GM10847 (cell line): ENCODE measurements around the gene ZBTB7C.

Experiments used
- POLR2A ChIP-seq: IDR thresholded peaks from 2 replicates; pipeline ENCODE4 v1.6.1; 2011; ENCODE audit not compliant: insufficient read length; ENCODE audit errors: extremely low read depth

The ZBTB7C gene

GRCh38 chr18:48330016-48330991 lies 78.9 kb downstream of the ZBTB7C start:
- TF ChIP-seq POLR2A = no peak

GRCh38 chr18:48328473-48329210 lies 80.5 kb downstream of the ZBTB7C start:
- no peak for TF ChIP-seq POLR2A

GRCh38 chr18:48326901-48327675 lies 82.1 kb downstream of the ZBTB7C start:
- TF ChIP-seq POLR2A = no peak

GRCh38 chr18:48325115-48325665 lies 84.0 kb downstream of the ZBTB7C start:
- TF ChIP-seq POLR2A = no peak

- no peak for TF ChIP-seq POLR2A
Observed at GRCh38 chr18:48324651-48325050, 84.5 kb downstream of the ZBTB7C start.

GRCh38 chr18:48323151-48323550 lies 86.0 kb downstream of the ZBTB7C start:
- no peak for TF ChIP-seq POLR2A

GRCh38 chr18:48321536-48321935 lies 87.6 kb downstream of the ZBTB7C start:
- TF ChIP-seq POLR2A = no peak

- no peak for TF ChIP-seq POLR2A
Observed at GRCh38 chr18:48321121-48321520, 88.1 kb downstream of the ZBTB7C start.

GRCh38 chr18:48320639-48320945 lies 88.6 kb downstream of the ZBTB7C start:
- no peak for TF ChIP-seq POLR2A

- TF ChIP-seq POLR2A = no peak
Observed at GRCh38 chr18:48319801-48320638, 89.2 kb downstream of the ZBTB7C start.

GRCh38 chr18:48318436-48318835 lies 90.7 kb downstream of the ZBTB7C start:
- no peak for TF ChIP-seq POLR2A

- TF ChIP-seq POLR2A = no peak
Observed at GRCh38 chr18:48317781-48318381, 91.3 kb downstream of the ZBTB7C start.

- TF ChIP-seq POLR2A = no peak
Observed at GRCh38 chr18:48316177-48316576, 93.0 kb downstream of the ZBTB7C start.

GRCh38 chr18:48314690-48315089 lies 94.5 kb downstream of the ZBTB7C start:
- no peak for TF ChIP-seq POLR2A
